NCI-H345 (cell line): Measurements from ENCODE around the gene ALDH7A1.
"Not testable (repeated sequence)": the region's sequence is repeated elsewhere in the genome, so short reads cannot be mapped to it uniquely, and the experiment has no call there.

Experiments used
- DNase-seq: peaks from one replicate; lab custom pipeline; 2025; lab: John Stamatoyannopoulos, UW

Gene ALDH7A1

GRCh38 chr5:126594748-126595485 is at the start of gene ALDH7A1:
TSS of gene ALDH7A1 (minus strand) at chr5:126595219. CDS start at chr5:126595198, 21 bp downstream.
- peak; percentile 92 for DNase-seq

GRCh38 chr5:126641387-126641786 is 46.4 kb upstream of the ALDH7A1 start:
- no peak for DNase-seq

GRCh38 chr5:126640866-126641265 is 45.8 kb upstream of the ALDH7A1 start:
- no peak for DNase-seq

- no peak for DNase-seq
These were observed 41.9 kb upstream of the ALDH7A1 start for GRCh38 chr5:126636956-126637355.

GRCh38 chr5:126635585-126635984 is 40.6 kb upstream of the ALDH7A1 start:
- DNase-seq, result no peak

GRCh38 chr5:126633552-126633951 is 38.5 kb upstream of the ALDH7A1 start:
- DNase-seq, result no peak

- DNase-seq, result no peak
These were observed 36.9 kb upstream of the ALDH7A1 start for GRCh38 chr5:126631920-126632319.

GRCh38 chr5:126628102-126628501 is 33.1 kb upstream of the ALDH7A1 start:
- no peak for DNase-seq

- DNase-seq, result no peak
These were observed 29.5 kb upstream of the ALDH7A1 start for GRCh38 chr5:126624534-126624933.

- DNase-seq, result no peak
These were observed 24.8 kb upstream of the ALDH7A1 start for GRCh38 chr5:126619781-126620180.

GRCh38 chr5:126617603-126618002 is 22.6 kb upstream of the ALDH7A1 start:
- not testable (repeated sequence) for DNase-seq

GRCh38 chr5:126615286-126615685 is 20.3 kb upstream of the ALDH7A1 start:
- DNase-seq, result no peak

GRCh38 chr5:126613941-126614592 is 19.0 kb upstream of the ALDH7A1 start:
- DNase-seq, result no peak

GRCh38 chr5:126610616-126611015 is 15.6 kb upstream of the ALDH7A1 start:
- no peak for DNase-seq

- DNase-seq, result no peak
These were observed 15.1 kb upstream of the ALDH7A1 start for GRCh38 chr5:126610160-126610559.

- DNase-seq, result no peak
These were observed 10.5 kb upstream of the ALDH7A1 start for GRCh38 chr5:126605525-126605924.

GRCh38 chr5:126603402-126603991 is 8.5 kb upstream of the ALDH7A1 start:
- DNase-seq, result no peak

- DNase-seq, result peak; percentile 80
These were observed 5.9 kb upstream of the ALDH7A1 start, which contains the start of gene PHAX for GRCh38 chr5:126600631-126601511. TSS of gene PHAX (plus strand) at chr5:126600947. CDS start at chr5:126600963, 16 bp downstream.

GRCh38 chr5:126599971-126600630 is 5.1 kb upstream of the ALDH7A1 start:
- not testable (repeated sequence) for DNase-seq

GRCh38 chr5:126599499-126599898 is 4.5 kb upstream of the ALDH7A1 start:
- DNase-seq, result no peak

- no peak for DNase-seq
These were observed 2.1 kb upstream of the ALDH7A1 start for GRCh38 chr5:126597156-126597555.
